ENCODE measurements around the gene LRRC4C. TPM values are rescaled to one million over a fixed set of nuclear protein-coding genes. Genes with fewer than 3 reads are reported as not detected.

Gene LRRC4C
- polyA plus RNA-seq, 1 of the 3 experiments (the other 2 are of a cell fraction) = 0.16 TPM

DNA sequence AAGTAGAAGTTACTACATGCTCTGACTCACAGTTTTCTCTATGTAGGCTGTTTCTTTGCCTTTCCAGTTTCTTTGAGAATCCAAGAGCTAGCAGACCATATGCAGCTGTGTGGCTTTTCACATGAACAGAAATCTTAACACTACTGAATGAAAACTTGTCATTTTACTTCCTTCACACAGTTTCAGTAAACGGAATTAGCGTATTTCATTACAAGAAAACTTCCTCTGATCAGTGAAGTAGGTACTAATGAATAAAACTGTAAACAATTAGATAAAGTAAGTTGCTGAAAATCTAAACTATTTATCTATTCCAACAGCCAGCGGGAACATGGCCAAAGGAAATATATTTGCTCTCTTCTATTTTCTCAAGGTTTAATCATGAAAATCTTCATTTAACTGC lies 953.2 kb downstream of the LRRC4C start:
- Histone ChIP-seq H3K4me2 (no peak overlapping the region), H3K27ac (ENCODE audit: low read depth in 2 of 2, low read length in 1 of 2) (no peak overlapping the region), H4K20me1 (ENCODE audit: insufficient read depth) (no peaks in the 10 kb centered on the region), H3K9me3 (no peaks in the 10 kb centered on the region), H2AFZ (ENCODE audit: low read depth) (no peak overlapping the region), H3K27me3 (ENCODE audit: insufficient read depth) (no peaks in the 10 kb centered on the region), H3K79me2 (ENCODE audit: insufficient read depth) (no peaks in the 10 kb centered on the region), H3K4me1 (ENCODE audit: control insufficient read depth in 1 of 2, insufficient read depth in 2 of 2, low read depth in 1 of 2, low read length in 1 of 2) (no peaks in the 10 kb centered on the region), H3K36me3 (replicated peaks in 1 of 2; ENCODE audit: control insufficient read depth in 1 of 2, insufficient read depth in 2 of 2, low read length in 1 of 2) (no peaks in the 10 kb centered on the region), H3F3A (replicated peaks; ENCODE audit: insufficient read depth) (no peaks in the 10 kb centered on the region), H3K9ac (no peak overlapping the region), H3K4me3 (ENCODE audit: low read depth in 2 of 2, low read length in 1 of 2) (no peak overlapping the region), H3K9me2 (0 out of 2 replicates have a peak, but pooled peaks cover 3% of the 10 kb centered on the region)
- no peak for TF ChIP-seq JUND (IDR thresholded peaks at IDR 0.05)
- no peak for TF ChIP-seq YY1 (IDR thresholded peaks at IDR 0.05; ENCODE audit: low read depth)
- no peak for TF ChIP-seq FOXM1 (IDR thresholded peaks at IDR 0.05; ENCODE audit: low read depth)
- no peak for TF ChIP-seq FOXJ3 (CRISPR knock-in tag; IDR thresholded peaks at IDR 0.05)
- no peak for TF ChIP-seq TCF12 (IDR thresholded peaks at IDR 0.05)
- no peak for TF ChIP-seq ELF1 (IDR thresholded peaks at IDR 0.05)
- TF ChIP-seq FOSL2 (IDR thresholded peaks at IDR 0.05; ENCODE audit: borderline replicate concordance, low read depth) = no peak
- TF ChIP-seq, protein P1, sequence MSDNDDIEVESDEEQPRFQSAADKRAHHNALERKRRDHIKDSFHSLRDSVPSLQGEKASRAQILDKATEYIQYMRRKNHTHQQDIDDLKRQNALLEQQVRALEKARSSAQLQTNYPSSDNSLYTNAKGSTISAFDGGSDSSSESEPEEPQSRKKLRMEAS (IDR thresholded peaks at IDR 0.05; ENCODE audit: low read depth) = no peak
- TF ChIP-seq NFIC (IDR thresholded peaks at IDR 0.05; ENCODE audit: borderline replicate concordance) = no peak
- no peak for TF ChIP-seq USF1 (IDR thresholded peaks at IDR 0.05; ENCODE audit: borderline replicate concordance, low read depth)
- TF ChIP-seq MXI1 (IDR thresholded peaks at IDR 0.05; ENCODE audit: low read depth, low read length) = no peak
- no peak for TF ChIP-seq ZBTB33 (IDR thresholded peaks at IDR 0.05; ENCODE audit: borderline replicate concordance, low read depth)
- no peak for TF ChIP-seq TEAD4 (IDR thresholded peaks at IDR 0.05; ENCODE audit: borderline replicate concordance, insufficient read depth)
- TF ChIP-seq, protein P2, sequence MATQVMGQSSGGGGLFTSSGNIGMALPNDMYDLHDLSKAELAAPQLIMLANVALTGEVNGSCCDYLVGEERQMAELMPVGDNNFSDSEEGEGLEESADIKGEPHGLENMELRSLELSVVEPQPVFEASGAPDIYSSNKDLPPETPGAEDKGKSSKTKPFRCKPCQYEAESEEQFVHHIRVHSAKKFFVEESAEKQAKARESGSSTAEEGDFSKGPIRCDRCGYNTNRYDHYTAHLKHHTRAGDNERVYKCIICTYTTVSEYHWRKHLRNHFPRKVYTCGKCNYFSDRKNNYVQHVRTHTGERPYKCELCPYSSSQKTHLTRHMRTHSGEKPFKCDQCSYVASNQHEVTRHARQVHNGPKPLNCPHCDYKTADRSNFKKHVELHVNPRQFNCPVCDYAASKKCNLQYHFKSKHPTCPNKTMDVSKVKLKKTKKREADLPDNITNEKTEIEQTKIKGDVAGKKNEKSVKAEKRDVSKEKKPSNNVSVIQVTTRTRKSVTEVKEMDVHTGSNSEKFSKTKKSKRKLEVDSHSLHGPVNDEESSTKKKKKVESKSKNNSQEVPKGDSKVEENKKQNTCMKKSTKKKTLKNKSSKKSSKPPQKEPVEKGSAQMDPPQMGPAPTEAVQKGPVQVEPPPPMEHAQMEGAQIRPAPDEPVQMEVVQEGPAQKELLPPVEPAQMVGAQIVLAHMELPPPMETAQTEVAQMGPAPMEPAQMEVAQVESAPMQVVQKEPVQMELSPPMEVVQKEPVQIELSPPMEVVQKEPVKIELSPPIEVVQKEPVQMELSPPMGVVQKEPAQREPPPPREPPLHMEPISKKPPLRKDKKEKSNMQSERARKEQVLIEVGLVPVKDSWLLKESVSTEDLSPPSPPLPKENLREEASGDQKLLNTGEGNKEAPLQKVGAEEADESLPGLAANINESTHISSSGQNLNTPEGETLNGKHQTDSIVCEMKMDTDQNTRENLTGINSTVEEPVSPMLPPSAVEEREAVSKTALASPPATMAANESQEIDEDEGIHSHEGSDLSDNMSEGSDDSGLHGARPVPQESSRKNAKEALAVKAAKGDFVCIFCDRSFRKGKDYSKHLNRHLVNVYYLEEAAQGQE (IDR thresholded peaks at IDR 0.05; ENCODE audit: low read depth, low read length) = no peak
- WGBS (ENCODE audit: low lambda C conversion rate) = 41% methylated on average over 3 of the region's 3 CpGs
- POLR2A ChIA-PET = no interaction called here
- CTCF ChIA-PET = interaction anchor here (1.8 kb wide), 1 partner anchor 27 kb away, joined by 4 read pairs; no protein-coding TSS in a partner anchor
- DNase-seq = no peak

Data from SK-N-SH (cell line).